Measurements from ENCODE around the gene ST14.

GRCh38 chr11:130206141-130206540 is 46.6 kb downstream of the ST14 start:
- TF ChIP-seq CTCF (IDR thresholded peaks at IDR 0.05; ENCODE audit: low read length) (no peak), EZH2phosphoT487 (IDR thresholded peaks at IDR 0.05; ENCODE audit: low read length) (no peak), EZH2 (optimal IDR thresholded peaks at IDR 0.05; ENCODE audit: low read depth, low read length) (no peak)

Measured in MM.1S (cell line).